ENCODE results near the gene CCKAR.

CCKAR gene

GRCh38 chr4:26468283-26468949 is 21.9 kb downstream of the CCKAR start:
- TF ChIP-seq, protein P1, sequence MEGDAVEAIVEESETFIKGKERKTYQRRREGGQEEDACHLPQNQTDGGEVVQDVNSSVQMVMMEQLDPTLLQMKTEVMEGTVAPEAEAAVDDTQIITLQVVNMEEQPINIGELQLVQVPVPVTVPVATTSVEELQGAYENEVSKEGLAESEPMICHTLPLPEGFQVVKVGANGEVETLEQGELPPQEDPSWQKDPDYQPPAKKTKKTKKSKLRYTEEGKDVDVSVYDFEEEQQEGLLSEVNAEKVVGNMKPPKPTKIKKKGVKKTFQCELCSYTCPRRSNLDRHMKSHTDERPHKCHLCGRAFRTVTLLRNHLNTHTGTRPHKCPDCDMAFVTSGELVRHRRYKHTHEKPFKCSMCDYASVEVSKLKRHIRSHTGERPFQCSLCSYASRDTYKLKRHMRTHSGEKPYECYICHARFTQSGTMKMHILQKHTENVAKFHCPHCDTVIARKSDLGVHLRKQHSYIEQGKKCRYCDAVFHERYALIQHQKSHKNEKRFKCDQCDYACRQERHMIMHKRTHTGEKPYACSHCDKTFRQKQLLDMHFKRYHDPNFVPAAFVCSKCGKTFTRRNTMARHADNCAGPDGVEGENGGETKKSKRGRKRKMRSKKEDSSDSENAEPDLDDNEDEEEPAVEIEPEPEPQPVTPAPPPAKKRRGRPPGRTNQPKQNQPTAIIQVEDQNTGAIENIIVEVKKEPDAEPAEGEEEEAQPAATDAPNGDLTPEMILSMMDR (IDR thresholded peaks at IDR 0.05; ENCODE audit: low read depth, low read length), result no peak

DNA sequence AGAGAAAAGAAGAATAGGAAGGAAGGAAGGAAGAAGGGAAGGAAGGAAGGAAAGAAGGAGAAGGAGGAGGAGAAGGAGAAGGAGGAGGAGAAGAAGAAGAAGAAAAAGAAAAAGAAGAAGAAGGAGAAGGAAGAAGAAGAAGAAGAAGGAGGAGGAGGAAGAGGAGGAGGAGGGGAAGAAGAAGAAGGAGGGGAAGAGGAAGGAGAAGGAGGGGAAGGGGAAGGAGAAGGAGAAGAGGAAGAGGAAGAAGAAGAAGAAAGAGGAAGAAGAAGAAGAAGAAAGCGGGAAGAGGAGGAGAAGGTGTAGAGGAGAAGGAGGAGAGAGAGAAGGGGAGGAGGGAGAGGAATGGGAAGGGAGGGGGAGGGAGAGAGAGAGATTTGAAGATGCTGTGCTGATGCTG is 22.6 kb downstream of the CCKAR start:
- H3K36me3 ChIP-seq, result no peaks in the 10 kb centered on the region
- H3K4me3 ChIP-seq (ENCODE audit: low read depth, low read length), result no peak overlapping the region
- H3K27me3 ChIP-seq (ENCODE audit: insufficient read depth, low read depth, severe bottlenecking), result no peaks in the 10 kb centered on the region
- TF ChIP-seq, protein P1 (IDR thresholded peaks at IDR 0.05; ENCODE audit: low read depth, low read length), result no peak
- no peak overlapping the region for H3K27ac ChIP-seq
- no peak for DNase-seq
- H3K9me3 ChIP-seq (ENCODE audit: severe bottlenecking), result no peaks in the 10 kb centered on the region

More at GRCh38 chr4:26468283-26468949, 21.9 kb downstream of the CCKAR start:
- peaks cover 6% of the 10 kb centered on the region for H3K9me3 ChIP-seq (ENCODE audit: severe bottlenecking)
- no peak overlapping the region for H3K27ac ChIP-seq
- no peak overlapping the region for H3K4me3 ChIP-seq (ENCODE audit: low read depth, low read length)
- H3K36me3 ChIP-seq, result no peaks in the 10 kb centered on the region
- DNase-seq, result no peak
- H3K27me3 ChIP-seq (ENCODE audit: insufficient read depth, low read depth, severe bottlenecking), result no peaks in the 10 kb centered on the region

DNA sequence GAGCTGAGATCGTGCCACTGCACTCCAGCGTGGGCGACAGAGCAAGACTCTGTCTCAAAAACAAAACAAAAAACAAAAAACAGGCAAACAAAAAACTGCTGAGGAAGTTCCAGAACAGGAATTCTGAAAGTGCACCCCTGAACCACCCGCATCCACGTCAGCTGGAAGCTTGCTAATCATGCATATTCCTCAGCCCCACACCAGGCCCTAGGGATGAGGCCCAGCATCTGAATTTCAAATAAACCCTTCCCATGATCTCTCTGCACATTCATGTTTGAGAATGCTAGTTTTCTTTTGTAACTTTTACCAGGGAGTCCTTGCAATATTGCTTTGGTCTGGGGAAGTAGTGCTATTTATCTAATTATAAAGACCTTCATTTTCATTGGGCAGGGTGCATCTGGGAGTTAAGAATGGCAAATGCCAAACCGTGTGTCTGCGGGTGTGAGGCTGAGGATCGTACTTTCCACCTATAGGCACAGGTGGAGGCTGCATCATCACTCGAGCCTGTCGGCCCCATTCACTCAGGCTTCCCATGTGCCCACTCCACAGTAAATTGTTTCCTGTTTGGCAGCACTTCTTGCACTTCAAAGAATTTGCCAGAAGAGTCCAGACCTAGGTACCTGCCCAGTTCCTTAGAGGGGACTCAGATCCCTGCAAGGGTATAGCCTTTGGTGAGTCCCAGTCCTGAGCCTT is 23.6 kb downstream of the CCKAR start:
- Histone ChIP-seq H3K27me3 (ENCODE audit: insufficient read depth, low read depth, severe bottlenecking) (no peaks in the 10 kb centered on the region), H3K27ac (no peak overlapping the region), H3K9me3 (ENCODE audit: severe bottlenecking) (no peaks in the 10 kb centered on the region), H3K36me3 (no peaks in the 10 kb centered on the region), H3K4me3 (ENCODE audit: low read depth, low read length) (no peak overlapping the region)
- TF ChIP-seq, protein P1 (IDR thresholded peaks at IDR 0.05; ENCODE audit: low read depth, low read length), result no peak
- DNase-seq, result no peak

DNA sequence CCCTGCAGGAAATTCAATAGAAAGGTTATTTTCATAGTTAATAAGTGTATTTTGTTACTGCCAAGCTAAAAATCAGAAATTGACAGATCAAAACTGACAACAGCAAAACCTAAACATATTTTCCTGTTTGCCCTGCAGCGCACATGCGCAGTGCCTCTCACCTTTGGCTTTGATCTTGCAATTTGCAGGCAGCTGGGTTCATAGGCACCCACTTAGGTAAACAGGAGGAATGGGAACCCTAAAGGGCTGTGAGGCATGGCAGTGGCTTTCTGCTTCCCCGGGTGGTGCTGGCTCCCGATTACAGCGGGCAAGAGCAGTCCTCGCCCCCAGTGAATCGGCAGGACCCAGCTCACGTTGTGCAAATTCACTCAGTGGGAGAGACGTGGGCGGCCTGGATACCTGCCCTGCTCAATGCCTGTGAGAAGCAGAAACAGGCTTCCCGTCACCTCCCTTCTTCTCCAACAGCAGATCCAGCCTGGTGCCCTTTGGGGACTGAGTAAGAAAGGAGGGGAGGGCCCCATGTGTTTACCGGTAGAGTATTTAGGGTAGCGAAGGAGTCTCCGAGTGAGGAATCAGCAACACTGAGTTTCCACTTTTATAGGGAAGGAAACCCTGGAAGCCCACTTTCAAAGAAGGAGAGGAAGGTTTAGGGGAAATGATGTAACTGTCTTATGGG is 25.7 kb downstream of the CCKAR start:
- Histone ChIP-seq H3K27ac (no peak overlapping the region), H3K36me3 (no peaks in the 10 kb centered on the region), H3K9me3 (ENCODE audit: severe bottlenecking) (no peaks in the 10 kb centered on the region), H3K27me3 (ENCODE audit: insufficient read depth, low read depth, severe bottlenecking) (no peaks in the 10 kb centered on the region), H3K4me3 (ENCODE audit: low read depth, low read length) (no peak overlapping the region)
- TF ChIP-seq, protein P1 (IDR thresholded peaks at IDR 0.05; ENCODE audit: low read depth, low read length), result no peak
- DNase-seq, result no peak

- no peaks in the 10 kb centered on the region for H3K27me3 ChIP-seq (ENCODE audit: insufficient read depth, low read depth, severe bottlenecking)
- H3K4me3 ChIP-seq (ENCODE audit: low read depth, low read length), result no peak overlapping the region
- H3K36me3 ChIP-seq, result no peaks in the 10 kb centered on the region
- H3K9me3 ChIP-seq (ENCODE audit: severe bottlenecking), result no peaks in the 10 kb centered on the region
- TF ChIP-seq, protein P1 (IDR thresholded peaks at IDR 0.05; ENCODE audit: low read depth, low read length), result no peak
- no peak for DNase-seq
- H3K27ac ChIP-seq, result no peak overlapping the region
These were observed 26.9 kb downstream of the CCKAR start for GRCh38 chr4:26463386-26463785.

All from WERI-Rb-1 (cell line).